HFF-Myc (cell line): Measurements from ENCODE around the gene ULK2.

Source experiments
- DNase-seq: peaks from one replicate; pipeline ENCODE4 v3.0.0-alpha.2; 2011; ENCODE audit warnings: low read depth; ENCODE audit errors: extremely low read depth
- H3K4me3 ChIP-seq: replicated peaks from 2 replicates; pipeline ENCODE4 v1.5.1; 2011; ENCODE audit warnings: low read depth, mild to moderate bottlenecking, control low read depth, low read length
- TF ChIP-seq, protein P1 (sequence below): IDR thresholded peaks from 2 replicates; pipeline ENCODE4 v1.5.1; 2012; ENCODE audit warnings: mild to moderate bottlenecking, low read depth, low read length, control low read depth; ENCODE audit errors: missing control alignments

Gene ULK2

DNA sequence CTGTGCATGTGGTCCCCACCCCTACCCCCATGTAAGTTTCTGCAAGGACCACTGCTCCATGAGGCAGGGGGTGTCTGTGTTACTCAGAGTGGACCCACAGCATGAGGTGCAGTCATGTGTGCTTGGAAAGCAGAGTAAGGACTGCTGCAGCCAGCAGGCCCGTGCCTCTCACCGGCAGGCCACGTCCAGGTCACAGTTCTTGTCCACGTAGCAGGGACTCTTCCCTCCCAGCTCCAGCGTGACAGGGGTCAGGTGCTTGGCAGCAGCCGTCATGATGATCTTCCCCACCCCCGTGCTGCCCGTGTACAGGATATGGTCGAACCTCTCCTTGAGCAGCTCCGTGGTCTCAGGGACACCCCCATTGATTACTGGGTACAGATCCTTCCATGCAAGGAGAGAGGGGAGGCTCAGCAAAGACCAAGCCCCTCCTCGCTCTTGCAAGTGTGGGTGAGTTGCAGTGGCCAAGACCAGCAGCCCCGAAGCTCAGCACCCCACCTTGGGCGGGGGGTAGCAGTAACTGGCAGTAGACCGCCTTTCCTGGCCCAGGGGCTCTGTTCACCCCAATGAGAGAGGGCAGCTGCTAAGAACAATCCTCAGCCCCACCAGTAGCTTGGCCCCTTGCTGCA lies 125.8 kb downstream of the ULK2 start:
- TF ChIP-seq, protein P1, sequence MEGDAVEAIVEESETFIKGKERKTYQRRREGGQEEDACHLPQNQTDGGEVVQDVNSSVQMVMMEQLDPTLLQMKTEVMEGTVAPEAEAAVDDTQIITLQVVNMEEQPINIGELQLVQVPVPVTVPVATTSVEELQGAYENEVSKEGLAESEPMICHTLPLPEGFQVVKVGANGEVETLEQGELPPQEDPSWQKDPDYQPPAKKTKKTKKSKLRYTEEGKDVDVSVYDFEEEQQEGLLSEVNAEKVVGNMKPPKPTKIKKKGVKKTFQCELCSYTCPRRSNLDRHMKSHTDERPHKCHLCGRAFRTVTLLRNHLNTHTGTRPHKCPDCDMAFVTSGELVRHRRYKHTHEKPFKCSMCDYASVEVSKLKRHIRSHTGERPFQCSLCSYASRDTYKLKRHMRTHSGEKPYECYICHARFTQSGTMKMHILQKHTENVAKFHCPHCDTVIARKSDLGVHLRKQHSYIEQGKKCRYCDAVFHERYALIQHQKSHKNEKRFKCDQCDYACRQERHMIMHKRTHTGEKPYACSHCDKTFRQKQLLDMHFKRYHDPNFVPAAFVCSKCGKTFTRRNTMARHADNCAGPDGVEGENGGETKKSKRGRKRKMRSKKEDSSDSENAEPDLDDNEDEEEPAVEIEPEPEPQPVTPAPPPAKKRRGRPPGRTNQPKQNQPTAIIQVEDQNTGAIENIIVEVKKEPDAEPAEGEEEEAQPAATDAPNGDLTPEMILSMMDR = no peak
- DNase-seq = no peak
- no peak overlapping the region for H3K4me3 ChIP-seq

DNA sequence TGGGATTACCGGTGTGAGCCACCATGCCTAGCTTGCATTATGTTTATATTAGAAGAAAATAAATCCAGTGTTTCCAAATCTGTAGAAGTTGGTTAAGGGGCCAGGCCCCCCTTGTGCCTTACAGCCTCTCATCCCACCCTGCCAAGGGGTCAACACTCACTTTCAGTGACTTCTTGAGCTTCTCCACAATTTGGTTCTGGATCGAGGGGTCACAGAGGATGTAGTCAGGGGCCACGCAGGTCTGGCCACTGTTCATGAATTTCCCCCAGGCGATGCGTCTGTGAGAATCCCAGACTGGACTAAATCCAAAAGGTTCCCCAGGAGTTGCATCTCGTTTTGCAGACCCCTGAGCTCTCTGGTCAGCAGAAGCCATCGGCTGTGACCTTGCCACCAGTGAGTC lies 126.8 kb downstream of the ULK2 start:
- H3K4me3 ChIP-seq = no peak overlapping the region
- TF ChIP-seq, protein P1 = no peak

DNA sequence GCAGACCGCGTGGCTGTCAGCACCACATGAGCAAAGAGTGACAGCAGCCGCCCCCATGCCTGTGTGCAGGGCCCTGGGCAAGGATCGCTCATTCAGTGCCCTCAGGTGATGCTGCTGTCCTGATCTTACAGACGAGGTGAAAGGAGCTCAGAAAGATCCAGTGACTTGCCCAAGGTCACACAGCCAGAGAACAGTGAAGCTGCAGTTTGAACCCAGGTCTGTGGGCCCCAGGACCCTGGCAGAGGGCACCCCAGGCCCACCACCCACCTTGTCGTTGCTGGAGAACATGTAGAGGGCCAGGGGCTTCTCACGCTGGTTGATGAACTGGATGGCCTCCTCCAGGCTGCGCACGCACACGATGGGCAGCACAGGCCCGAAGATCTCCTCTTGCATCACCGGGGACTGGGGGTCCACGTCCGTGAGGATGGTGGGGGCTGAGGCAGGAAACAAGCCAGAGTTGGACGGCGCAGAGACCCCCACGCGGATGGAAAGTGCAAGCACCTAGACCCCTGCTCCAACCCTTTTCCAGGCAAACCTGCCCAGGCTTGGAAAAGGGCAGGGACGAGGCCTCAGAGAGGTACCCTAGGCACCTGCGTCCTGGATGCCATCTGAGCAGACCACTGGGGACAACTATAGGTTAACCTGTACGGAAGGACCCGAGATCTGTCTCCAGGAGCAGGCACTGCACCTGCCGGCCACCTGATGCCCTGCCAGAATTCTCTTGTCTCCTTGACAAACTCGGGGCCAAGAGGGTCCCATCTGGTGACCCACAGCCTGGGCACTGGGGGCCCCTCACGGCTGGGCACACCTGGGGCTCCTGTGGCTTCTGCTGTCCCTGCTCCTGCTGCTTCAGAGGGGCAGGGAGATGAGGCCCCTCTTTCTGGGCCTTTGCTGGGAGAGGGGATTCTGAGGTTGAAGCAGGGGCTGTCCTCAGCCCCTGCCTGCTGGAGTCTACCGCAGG lies 128.2 kb downstream of the ULK2 start:
- TF ChIP-seq, protein P1 = no peak
- no peak for DNase-seq
- H3K4me3 ChIP-seq = no peak overlapping the region

More for the DNA sequence above, 126.8 kb downstream of the ULK2 start:
- no peak for DNase-seq

DNA sequence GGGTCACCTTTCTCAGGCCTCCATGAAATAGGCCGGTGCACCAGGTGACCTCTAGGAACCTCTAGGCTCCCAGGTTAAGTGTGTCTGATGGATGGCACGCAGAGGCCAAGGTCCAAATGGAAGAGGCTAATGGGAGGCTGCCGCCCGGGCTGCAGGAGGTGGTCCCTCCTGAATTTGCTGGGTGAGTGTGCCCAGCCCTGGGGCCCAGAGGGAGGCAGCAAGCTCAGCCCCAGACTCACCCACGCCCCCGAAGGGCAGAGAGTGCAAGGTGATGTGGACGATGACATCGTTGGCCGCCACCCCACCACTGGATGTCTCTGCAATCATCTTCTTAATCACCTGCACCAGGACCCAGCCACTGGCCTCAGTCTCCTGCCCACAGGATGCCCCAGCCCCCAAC lies 129.0 kb downstream of the ULK2 start:
- TF ChIP-seq, protein P1 = no peak

DNA sequence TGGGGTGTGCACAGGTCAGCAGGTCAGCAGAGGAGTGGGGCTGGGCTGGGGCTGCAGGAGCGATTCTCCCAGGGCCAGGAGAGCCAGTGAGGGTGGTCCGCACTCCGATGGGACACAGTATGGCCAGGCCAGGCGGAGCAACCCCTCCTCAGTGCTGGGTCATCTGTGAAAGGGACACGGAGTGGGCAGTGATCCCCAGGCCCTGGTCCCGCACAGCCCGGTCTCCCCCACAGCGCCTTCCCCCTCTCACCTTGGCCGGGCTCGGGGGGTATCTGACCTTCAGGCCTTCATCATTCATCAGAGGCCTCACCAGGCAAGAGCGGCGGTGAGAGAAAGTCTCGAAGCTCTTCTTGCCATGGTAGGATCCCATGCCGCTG lies 129.7 kb downstream of the ULK2 start:
- no peak for DNase-seq
- H3K4me3 ChIP-seq = no peak overlapping the region
- TF ChIP-seq, protein P1 = no peak

More for the DNA sequence above, 129.0 kb downstream of the ULK2 start:
- no peak for DNase-seq
- H3K4me3 ChIP-seq = no peak overlapping the region

DNA sequence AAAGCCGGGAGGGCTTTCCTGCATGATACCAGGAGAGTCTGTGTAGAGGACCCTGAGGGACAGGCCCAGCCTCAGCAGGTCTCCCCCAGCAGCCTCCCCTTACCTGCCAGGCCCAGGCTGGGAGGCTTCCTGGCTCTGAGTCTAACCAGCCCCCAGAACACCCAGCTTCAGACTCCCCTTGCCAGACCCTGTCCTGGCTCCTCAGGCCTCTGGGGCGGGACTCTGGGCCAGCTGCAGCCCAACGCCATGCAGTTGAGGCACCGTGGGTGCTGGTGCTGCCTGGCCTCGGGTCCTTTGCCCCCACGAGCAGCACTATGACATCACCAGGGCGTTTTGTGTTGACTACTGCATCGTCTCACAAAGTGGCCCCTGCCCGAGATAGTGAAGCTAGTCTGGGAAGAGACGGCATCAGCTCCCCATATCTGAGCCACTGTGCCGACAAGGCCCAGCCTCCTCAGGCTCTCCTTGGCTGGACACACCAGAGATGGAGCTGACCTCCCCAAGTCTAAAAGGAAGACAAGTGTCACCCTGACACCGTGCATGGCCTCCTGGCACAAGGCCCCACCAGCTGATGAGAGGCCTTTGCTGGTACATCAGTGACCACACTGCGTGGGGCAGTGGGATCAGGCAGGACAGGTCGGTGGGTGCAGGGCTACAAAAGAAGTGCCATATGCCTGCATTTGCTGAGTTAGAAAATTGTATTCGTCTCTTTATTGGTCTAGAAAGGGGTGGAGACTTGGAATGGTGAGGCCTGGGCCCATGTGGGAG lies 130.2 kb downstream of the ULK2 start:
- TF ChIP-seq, protein P1 = no peak
- H3K4me3 ChIP-seq = no peak overlapping the region
- no peak for DNase-seq
